IMR-90 (cell line): ENCODE data around the gene SGSH. TPM values are rescaled to one million over a fixed set of nuclear protein-coding genes. Genes with fewer than 3 reads are reported as not detected.

Source experiments
- ATAC-seq: fragments of 200-7000 bp; cut with Tn5 transposase; 2 replicates; pipeline ENCODE4 v1.9.1; 2020; ENCODE audit warnings: low read depth, mild to moderate bottlenecking, moderate library complexity
- BruUV-seq: library from RNA; stranded (reverse); fragments of 400-500 nt; replicated peaks from 2 replicates; lab custom pipeline; 2021; lab: Mats Ljungman, UMichigan
- CTCF ChIA-PET: fragments of 300-600 bp; formaldehyde crosslinking; extraction: SDS; loops from one replicate; lab custom pipeline; 2021; ENCODE audit warnings: antibody characterized with exemption; lab: Yijun Ruan, JAX
- POLR2A ChIA-PET: fragments of 300-600 bp; sonication (Branson Sonifier 250); formaldehyde crosslinking; loops from one replicate; lab custom pipeline; 2022; ENCODE audit warnings: antibody characterized with exemption; ENCODE audit not compliant: unreplicated experiment; lab: Charles Lee
- DNase-seq: peaks from one replicate; pipeline ENCODE4 v3.0.0; 2013
- H2AFZ ChIP-seq: replicated peaks from 2 replicates; pipeline ENCODE3; 2013; ENCODE audit warnings: low read length, mild to moderate bottlenecking; ENCODE audit not compliant: poor library complexity
- H2AK5ac ChIP-seq: 2 replicates; pipeline ENCODE4 v1.6.1; 2013; ENCODE audit warnings: low read depth, low read length, inconsistent platforms
- H2AK9ac ChIP-seq: replicated peaks from 2 replicates; pipeline ENCODE3; 2013; ENCODE audit warnings: mild to moderate bottlenecking, low read depth, low read length, moderate library complexity; ENCODE audit not compliant: poor library complexity
- H2BK120ac ChIP-seq: 2 replicates; pipeline ENCODE4 v1.6.1; 2013; ENCODE audit warnings: low read depth, low read length, inconsistent platforms
- H2BK15ac ChIP-seq: 3 replicates; pipeline ENCODE4 v1.6.1; 2013; ENCODE audit warnings: low read depth, low read length, inconsistent platforms
- H2BK20ac ChIP-seq: 2 replicates; pipeline ENCODE4 v1.6.1; 2013; ENCODE audit warnings: low read depth, mild to moderate bottlenecking, inconsistent platforms, low read length, moderate library complexity
- H2BK5ac ChIP-seq: 2 replicates; pipeline ENCODE4 v1.6.1; 2013; ENCODE audit warnings: mild to moderate bottlenecking, low read depth, low read length, inconsistent platforms; ENCODE audit not compliant: poor library complexity, severe bottlenecking
- H3K14ac ChIP-seq: replicated peaks from 2 replicates; pipeline ENCODE4 v1.6.1; 2013; ENCODE audit warnings: low read depth, low read length, inconsistent platforms
- H3K18ac ChIP-seq: 2 replicates; pipeline ENCODE4 v1.6.1; 2013; ENCODE audit warnings: low read depth, low read length, control low read depth
- H3K23ac ChIP-seq: 2 replicates; pipeline ENCODE4 v1.6.1; 2013; ENCODE audit warnings: low read depth, low read length, inconsistent platforms
- H3K27ac ChIP-seq: 2 replicates; pipeline ENCODE4 v1.5.1; 2013; ENCODE audit warnings: mild to moderate bottlenecking, control low read depth, low read length; ENCODE audit not compliant: insufficient read depth
- H3K27me3 ChIP-seq: 2 replicates; pipeline ENCODE4 v1.6.1; 2013; ENCODE audit warnings: low read length; ENCODE audit not compliant: control insufficient read depth, insufficient read depth
- H3K36me3 ChIP-seq: 2 replicates; pipeline ENCODE4 v1.6.1; 2013; ENCODE audit warnings: low read length, mixed read lengths; ENCODE audit not compliant: control insufficient read depth, insufficient read depth
- H3K4ac ChIP-seq: 2 replicates; pipeline ENCODE4 v1.6.1; 2013; ENCODE audit warnings: low read depth, low read length, inconsistent platforms
- H3K4me1 ChIP-seq: 2 replicates; pipeline ENCODE4 v1.6.1; 2013; ENCODE audit warnings: low read length, mixed read lengths; ENCODE audit not compliant: control insufficient read depth, insufficient read depth
- H3K4me2 ChIP-seq: 2 replicates; pipeline ENCODE4 v1.6.1; 2013; ENCODE audit warnings: low read depth, mild to moderate bottlenecking, control low read depth, low read length, moderate library complexity
- H3K4me3 ChIP-seq: 2 replicates; pipeline ENCODE4 v1.5.1; 2013; ENCODE audit warnings: low read depth, mild to moderate bottlenecking, control low read depth, low read length, moderate library complexity; ENCODE audit not compliant: insufficient read depth
- H3K56ac ChIP-seq: 2 replicates; pipeline ENCODE4 v1.6.1; 2013; ENCODE audit warnings: low read length, inconsistent platforms; ENCODE audit not compliant: insufficient read depth; ENCODE audit errors: extremely low read depth
- H3K79me1 ChIP-seq, 2 experiments: 2 replicates each; pipeline ENCODE4 v1.6.1; 2013; ENCODE audit warnings: low read length in 2 of 2, inconsistent platforms in 1 of 2, low read depth in 1 of 2
- H3K9ac ChIP-seq: 2 replicates; pipeline ENCODE4 v1.6.1; 2013; ENCODE audit warnings: low read depth, low read length, control low read depth
- H3K9me1 ChIP-seq: 2 replicates; pipeline ENCODE4 v1.6.1; 2013; ENCODE audit warnings: low read length, inconsistent platforms; ENCODE audit not compliant: insufficient read depth
- H3K9me3 ChIP-seq: 2 replicates; pipeline ENCODE4 v1.6.1; 2013; ENCODE audit warnings: low read length; ENCODE audit not compliant: control insufficient read depth, insufficient read depth
- H4K20me1 ChIP-seq: 2 replicates; pipeline ENCODE4 v1.6.1; 2013; ENCODE audit warnings: low read length, inconsistent platforms; ENCODE audit not compliant: insufficient read depth
- H4K5ac ChIP-seq: 2 replicates; pipeline ENCODE4 v1.6.1; 2013; ENCODE audit warnings: mild to moderate bottlenecking, low read depth, low read length, control low read depth
- H4K8ac ChIP-seq, 2 experiments: 2 replicates each; pipeline ENCODE4 v1.6.1; 2013; ENCODE audit warnings: low read depth in 2 of 2, low read length in 2 of 2, control low read depth in 1 of 2, inconsistent platforms in 1 of 2
- H4K91ac ChIP-seq: 2 replicates; pipeline ENCODE4 v1.6.1; 2013; ENCODE audit warnings: low read depth, low read length, inconsistent platforms; ENCODE audit not compliant: insufficient read depth
- CEBPB ChIP-seq: IDR thresholded peaks from 2 replicates; pipeline ENCODE4 v1.6.1; 2012; ENCODE audit warnings: low read depth, low read length, improper control_type of control experiment
- CHD1 ChIP-seq: IDR thresholded peaks from 2 replicates; pipeline ENCODE4 v1.6.1; 2012; ENCODE audit warnings: low read depth, low read length, improper control_type of control experiment
- FOS ChIP-seq: fragments of 150-350 bp; IDR thresholded peaks from 2 replicates; pipeline ENCODE4 v1.6.1; 2016; ENCODE audit warnings: low read depth, low read length
- MAFK ChIP-seq: IDR thresholded peaks from 2 replicates; pipeline ENCODE4 v1.6.1; 2012; ENCODE audit warnings: low read depth, low read length, improper control_type of control experiment
- MAZ ChIP-seq: IDR thresholded peaks from 2 replicates; pipeline ENCODE4 v1.6.1; 2012; ENCODE audit warnings: low read depth, mild to moderate bottlenecking, low read length, improper control_type of control experiment, moderate library complexity, borderline replicate concordance
- MXI1 ChIP-seq: IDR thresholded peaks from 2 replicates; pipeline ENCODE4 v1.6.1; 2012; ENCODE audit warnings: low read depth, mild to moderate bottlenecking, low read length, moderate library complexity, borderline replicate concordance
- NFE2L2 ChIP-seq: fragments of 150-350 bp; IDR thresholded peaks from 2 replicates; pipeline ENCODE4 v1.6.1; 2016; ENCODE audit warnings: low read depth, mild to moderate bottlenecking, low read length
- POLR2A ChIP-seq: IDR thresholded peaks from 2 replicates; pipeline ENCODE4 v1.6.1; 2012; ENCODE audit warnings: mild to moderate bottlenecking, low read depth, low read length
- RCOR1 ChIP-seq: IDR thresholded peaks from 2 replicates; pipeline ENCODE4 v1.6.1; 2012; ENCODE audit warnings: mild to moderate bottlenecking, low read length, improper control_type of control experiment; ENCODE audit not compliant: insufficient replicate concordance
- RFX5 ChIP-seq: IDR thresholded peaks from 2 replicates; pipeline ENCODE4 v1.8.0; 2012; ENCODE audit warnings: low read depth, mild to moderate bottlenecking, low read length, moderate library complexity
- WGBS, 2 experiments: methylation state at CpG; one replicate each; pipeline versions ENCODE4 v1.1.5 to v1.1.7; 2013; ENCODE audit warnings: missing lambda C conversion rate in 2 of 2; ENCODE audit not compliant: insufficient read length in 1 of 2; ENCODE audit errors: extremely low coverage in 2 of 2; 5-methylcytosine and 5-hydroxymethylcytosine counted together
- dilution Hi-C: fragments of 300-500 bp; cut with HindIII; formaldehyde crosslinking; loops from one replicate; pipeline ENCODE4 v1.14.3; 2018; ENCODE audit warnings: low sequenced_read_pairs; ENCODE audit not compliant: unreplicated experiment
- in situ Hi-C: fragments of 300-500 bp; cut with MboI; formaldehyde crosslinking; loops from 3 replicates; pipeline ENCODE4 v1.14.3; 2019; ENCODE audit warnings: low sequenced_read_pairs, inconsistent platforms, mixed read lengths
- intact Hi-C: fragments of 100-400 bp; cut with micrococcal nuclease; formaldehyde crosslinking; loops from 2 replicates; pipeline ENCODE4 v1.10.0; 2022
- polyA plus RNA-seq, 3 experiments: library from polyadenylated mRNA; depleted of rRNA; stranded (reverse); fragments of >200 nt; gene quantifications; 2 replicates each; pipeline ENCODE4 v1.2.3, GENCODE V29; 2012; ENCODE audit warnings: low replicate concordance in 1 of 3
- total RNA-seq: library from RNA; depleted of rRNA; stranded (reverse); fragments of >200 nt; gene quantifications from 2 replicates; pipeline ENCODE4 v1.2.3, GENCODE V29; 2012
- TF ChIP-seq, protein P1 (sequence below): conservative IDR thresholded peaks from 2 replicates; pipeline ENCODE4 v1.5.1; 2012; ENCODE audit warnings: mild to moderate bottlenecking, low read depth, low read length, improper control_type of control experiment
- TF ChIP-seq, protein P2 (sequence below): fragments of 150-350 bp; IDR thresholded peaks from 2 replicates; pipeline ENCODE4 v1.6.1; 2016; ENCODE audit warnings: low read depth, mild to moderate bottlenecking, low read length, moderate library complexity, borderline replicate concordance

Gene SGSH
- total and polyA plus RNA-seq, 2 of the 4 experiments (the other 2 are of a cell fraction), result 3.0 to 41.5 TPM

DNA sequence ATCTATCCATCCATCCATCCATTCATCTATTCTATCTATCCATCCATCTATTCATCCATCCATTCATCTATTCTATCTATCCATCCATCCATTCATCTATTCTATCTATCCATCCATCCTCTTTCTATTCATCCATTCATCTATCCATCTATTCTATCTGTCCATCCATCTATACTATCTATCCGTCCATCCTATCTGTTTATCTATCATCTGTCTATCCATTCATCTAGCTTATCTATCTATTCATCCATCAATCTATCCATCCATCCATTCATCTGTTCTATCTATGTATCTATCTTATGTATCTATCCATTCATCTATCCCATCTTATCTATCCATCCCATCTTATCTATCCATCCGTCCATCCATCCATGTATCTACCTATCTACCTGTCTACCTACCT, 49.3 kb upstream of the SGSH start:
- BruUV-seq, result no TSS peak
- Histone ChIP-seq H4K20me1 (peaks cover 13% of the 10 kb centered on the region; the same call in 1 of the 2 replicates), H2BK20ac (no peak overlapping the region), H3K36me3 (peaks cover 48% of the 10 kb centered on the region), H3K9ac (no peak overlapping the region), H3K23ac (no peak overlapping the region), H2BK5ac (no peak overlapping the region), H3K14ac (no peak overlapping the region), H3K4me3 (no peak overlapping the region), H3K9me1 (peaks cover 10% of the 10 kb centered on the region), H2AFZ (no peak overlapping the region), H2BK120ac (no peak overlapping the region), H3K27ac (no peak overlapping the region), H3K4me1 (no peaks in the 10 kb centered on the region), H2AK5ac (no peak overlapping the region), H3K9me3 (no peaks in the 10 kb centered on the region), H4K91ac (no peak overlapping the region), H4K5ac (no peak overlapping the region), H3K79me1 (peaks cover 11 to 54% of the 10 kb centered on the region in 2 experiments; a peak in 3 of 4 replicates), H2BK15ac (no peak overlapping the region), H3K4ac (no peak overlapping the region), H3K56ac (no peak overlapping the region), H3K4me2 (no peak overlapping the region), H2AK9ac (no peak overlapping the region), H3K27me3 (no peaks in the 10 kb centered on the region), H3K18ac (no peak overlapping the region), H4K8ac (no peak overlapping the region)
- DNase-seq (no peak), ATAC-seq (no peak)
- WGBS, 2 experiments, result 88 to 91% methylated on average over 1 of the region's 2 CpGs
- in situ Hi-C loops, result no loop called here
- ChIA-PET CTCF (no interaction called here), POLR2A (no interaction called here)
- dilution Hi-C loops, result no loop called here
- no peak for TF ChIP-seq FOS
- TF ChIP-seq NFE2L2, result no peak
- TF ChIP-seq, protein P1, sequence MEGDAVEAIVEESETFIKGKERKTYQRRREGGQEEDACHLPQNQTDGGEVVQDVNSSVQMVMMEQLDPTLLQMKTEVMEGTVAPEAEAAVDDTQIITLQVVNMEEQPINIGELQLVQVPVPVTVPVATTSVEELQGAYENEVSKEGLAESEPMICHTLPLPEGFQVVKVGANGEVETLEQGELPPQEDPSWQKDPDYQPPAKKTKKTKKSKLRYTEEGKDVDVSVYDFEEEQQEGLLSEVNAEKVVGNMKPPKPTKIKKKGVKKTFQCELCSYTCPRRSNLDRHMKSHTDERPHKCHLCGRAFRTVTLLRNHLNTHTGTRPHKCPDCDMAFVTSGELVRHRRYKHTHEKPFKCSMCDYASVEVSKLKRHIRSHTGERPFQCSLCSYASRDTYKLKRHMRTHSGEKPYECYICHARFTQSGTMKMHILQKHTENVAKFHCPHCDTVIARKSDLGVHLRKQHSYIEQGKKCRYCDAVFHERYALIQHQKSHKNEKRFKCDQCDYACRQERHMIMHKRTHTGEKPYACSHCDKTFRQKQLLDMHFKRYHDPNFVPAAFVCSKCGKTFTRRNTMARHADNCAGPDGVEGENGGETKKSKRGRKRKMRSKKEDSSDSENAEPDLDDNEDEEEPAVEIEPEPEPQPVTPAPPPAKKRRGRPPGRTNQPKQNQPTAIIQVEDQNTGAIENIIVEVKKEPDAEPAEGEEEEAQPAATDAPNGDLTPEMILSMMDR, result no peak
- no peak for TF ChIP-seq RFX5
- TF ChIP-seq, protein P2, sequence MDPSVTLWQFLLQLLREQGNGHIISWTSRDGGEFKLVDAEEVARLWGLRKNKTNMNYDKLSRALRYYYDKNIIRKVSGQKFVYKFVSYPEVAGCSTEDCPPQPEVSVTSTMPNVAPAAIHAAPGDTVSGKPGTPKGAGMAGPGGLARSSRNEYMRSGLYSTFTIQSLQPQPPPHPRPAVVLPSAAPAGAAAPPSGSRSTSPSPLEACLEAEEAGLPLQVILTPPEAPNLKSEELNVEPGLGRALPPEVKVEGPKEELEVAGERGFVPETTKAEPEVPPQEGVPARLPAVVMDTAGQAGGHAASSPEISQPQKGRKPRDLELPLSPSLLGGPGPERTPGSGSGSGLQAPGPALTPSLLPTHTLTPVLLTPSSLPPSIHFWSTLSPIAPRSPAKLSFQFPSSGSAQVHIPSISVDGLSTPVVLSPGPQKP, result no peak
- no peak for TF ChIP-seq MAFK
- TF ChIP-seq POLR2A, result no peak
- TF ChIP-seq RCOR1, result no peak
- TF ChIP-seq MXI1, result no peak
- no peak for TF ChIP-seq MAZ
- no peak for TF ChIP-seq CHD1
- TF ChIP-seq CEBPB, result no peak
- intact Hi-C loops, result no loop called here
